Measurements from ENCODE around the gene ERC1.
"Not testable (repeated sequence)": the region's sequence is repeated elsewhere in the genome, so short reads cannot be mapped to it uniquely, and the experiment has no call there.

ERC1 gene

GRCh38 chr12:1034243-1034642 lies 43.2 kb downstream of the ERC1 start:
- no peak for DNase-seq

GRCh38 chr12:1034751-1035457 lies 43.9 kb downstream of the ERC1 start:
- no peak for DNase-seq

GRCh38 chr12:1041478-1041877 lies 50.5 kb downstream of the ERC1 start:
- no peak for DNase-seq

- DNase-seq, result no peak
Measured at GRCh38 chr12:1044199-1044598, 53.2 kb downstream of the ERC1 start.

GRCh38 chr12:1044696-1045095 lies 53.7 kb downstream of the ERC1 start:
- no peak for DNase-seq

- DNase-seq, result no peak
Measured at GRCh38 chr12:1046727-1047126, 55.7 kb downstream of the ERC1 start.

GRCh38 chr12:1047898-1048660 lies 57.1 kb downstream of the ERC1 start:
- no peak for DNase-seq

- no peak for DNase-seq
Measured at GRCh38 chr12:1050059-1050707, 59.2 kb downstream of the ERC1 start.

GRCh38 chr12:1051672-1052071 lies 60.6 kb downstream of the ERC1 start:
- not testable (repeated sequence) for DNase-seq

- DNase-seq, result no peak
Measured at GRCh38 chr12:1053690-1054089, 62.7 kb downstream of the ERC1 start.

- no peak for DNase-seq
Measured at GRCh38 chr12:1054117-1054870, 63.3 kb downstream of the ERC1 start.

GRCh38 chr12:1056390-1056789 lies 65.4 kb downstream of the ERC1 start:
- DNase-seq, result no peak

GRCh38 chr12:1058423-1058822 lies 67.4 kb downstream of the ERC1 start:
- DNase-seq, result no peak

GRCh38 chr12:1059162-1059561 lies 68.1 kb downstream of the ERC1 start:
- DNase-seq, result no peak

- DNase-seq, result no peak
Measured at GRCh38 chr12:1063852-1064251, 72.8 kb downstream of the ERC1 start.

GRCh38 chr12:1064317-1064716 lies 73.3 kb downstream of the ERC1 start:
- DNase-seq, result no peak

- no peak for DNase-seq
Measured at GRCh38 chr12:1065629-1066028, 74.6 kb downstream of the ERC1 start.

- no peak for DNase-seq
Measured at GRCh38 chr12:1069846-1070245, 78.8 kb downstream of the ERC1 start.

GRCh38 chr12:1071182-1071581 lies 80.2 kb downstream of the ERC1 start:
- no peak for DNase-seq

- no peak for DNase-seq
Measured at GRCh38 chr12:1073652-1074051, 82.6 kb downstream of the ERC1 start.

- no peak for DNase-seq
Measured at GRCh38 chr12:1077036-1077803, 86.2 kb downstream of the ERC1 start.

- no peak for DNase-seq
Measured at GRCh38 chr12:1078002-1078401, 87.0 kb downstream of the ERC1 start.
